ENCODE results near the gene TMEFF1. TPM values are rescaled to one million over a fixed set of nuclear protein-coding genes. Genes with fewer than 3 reads are reported as not detected.

TMEFF1 gene
- total and polyA plus RNA-seq, 2 of the 8 experiments (the other 6 are each of a cell fraction or from before 2014, with no cell fraction given), result 13.5 to 68.2 TPM

- TF ChIP-seq, protein P1, sequence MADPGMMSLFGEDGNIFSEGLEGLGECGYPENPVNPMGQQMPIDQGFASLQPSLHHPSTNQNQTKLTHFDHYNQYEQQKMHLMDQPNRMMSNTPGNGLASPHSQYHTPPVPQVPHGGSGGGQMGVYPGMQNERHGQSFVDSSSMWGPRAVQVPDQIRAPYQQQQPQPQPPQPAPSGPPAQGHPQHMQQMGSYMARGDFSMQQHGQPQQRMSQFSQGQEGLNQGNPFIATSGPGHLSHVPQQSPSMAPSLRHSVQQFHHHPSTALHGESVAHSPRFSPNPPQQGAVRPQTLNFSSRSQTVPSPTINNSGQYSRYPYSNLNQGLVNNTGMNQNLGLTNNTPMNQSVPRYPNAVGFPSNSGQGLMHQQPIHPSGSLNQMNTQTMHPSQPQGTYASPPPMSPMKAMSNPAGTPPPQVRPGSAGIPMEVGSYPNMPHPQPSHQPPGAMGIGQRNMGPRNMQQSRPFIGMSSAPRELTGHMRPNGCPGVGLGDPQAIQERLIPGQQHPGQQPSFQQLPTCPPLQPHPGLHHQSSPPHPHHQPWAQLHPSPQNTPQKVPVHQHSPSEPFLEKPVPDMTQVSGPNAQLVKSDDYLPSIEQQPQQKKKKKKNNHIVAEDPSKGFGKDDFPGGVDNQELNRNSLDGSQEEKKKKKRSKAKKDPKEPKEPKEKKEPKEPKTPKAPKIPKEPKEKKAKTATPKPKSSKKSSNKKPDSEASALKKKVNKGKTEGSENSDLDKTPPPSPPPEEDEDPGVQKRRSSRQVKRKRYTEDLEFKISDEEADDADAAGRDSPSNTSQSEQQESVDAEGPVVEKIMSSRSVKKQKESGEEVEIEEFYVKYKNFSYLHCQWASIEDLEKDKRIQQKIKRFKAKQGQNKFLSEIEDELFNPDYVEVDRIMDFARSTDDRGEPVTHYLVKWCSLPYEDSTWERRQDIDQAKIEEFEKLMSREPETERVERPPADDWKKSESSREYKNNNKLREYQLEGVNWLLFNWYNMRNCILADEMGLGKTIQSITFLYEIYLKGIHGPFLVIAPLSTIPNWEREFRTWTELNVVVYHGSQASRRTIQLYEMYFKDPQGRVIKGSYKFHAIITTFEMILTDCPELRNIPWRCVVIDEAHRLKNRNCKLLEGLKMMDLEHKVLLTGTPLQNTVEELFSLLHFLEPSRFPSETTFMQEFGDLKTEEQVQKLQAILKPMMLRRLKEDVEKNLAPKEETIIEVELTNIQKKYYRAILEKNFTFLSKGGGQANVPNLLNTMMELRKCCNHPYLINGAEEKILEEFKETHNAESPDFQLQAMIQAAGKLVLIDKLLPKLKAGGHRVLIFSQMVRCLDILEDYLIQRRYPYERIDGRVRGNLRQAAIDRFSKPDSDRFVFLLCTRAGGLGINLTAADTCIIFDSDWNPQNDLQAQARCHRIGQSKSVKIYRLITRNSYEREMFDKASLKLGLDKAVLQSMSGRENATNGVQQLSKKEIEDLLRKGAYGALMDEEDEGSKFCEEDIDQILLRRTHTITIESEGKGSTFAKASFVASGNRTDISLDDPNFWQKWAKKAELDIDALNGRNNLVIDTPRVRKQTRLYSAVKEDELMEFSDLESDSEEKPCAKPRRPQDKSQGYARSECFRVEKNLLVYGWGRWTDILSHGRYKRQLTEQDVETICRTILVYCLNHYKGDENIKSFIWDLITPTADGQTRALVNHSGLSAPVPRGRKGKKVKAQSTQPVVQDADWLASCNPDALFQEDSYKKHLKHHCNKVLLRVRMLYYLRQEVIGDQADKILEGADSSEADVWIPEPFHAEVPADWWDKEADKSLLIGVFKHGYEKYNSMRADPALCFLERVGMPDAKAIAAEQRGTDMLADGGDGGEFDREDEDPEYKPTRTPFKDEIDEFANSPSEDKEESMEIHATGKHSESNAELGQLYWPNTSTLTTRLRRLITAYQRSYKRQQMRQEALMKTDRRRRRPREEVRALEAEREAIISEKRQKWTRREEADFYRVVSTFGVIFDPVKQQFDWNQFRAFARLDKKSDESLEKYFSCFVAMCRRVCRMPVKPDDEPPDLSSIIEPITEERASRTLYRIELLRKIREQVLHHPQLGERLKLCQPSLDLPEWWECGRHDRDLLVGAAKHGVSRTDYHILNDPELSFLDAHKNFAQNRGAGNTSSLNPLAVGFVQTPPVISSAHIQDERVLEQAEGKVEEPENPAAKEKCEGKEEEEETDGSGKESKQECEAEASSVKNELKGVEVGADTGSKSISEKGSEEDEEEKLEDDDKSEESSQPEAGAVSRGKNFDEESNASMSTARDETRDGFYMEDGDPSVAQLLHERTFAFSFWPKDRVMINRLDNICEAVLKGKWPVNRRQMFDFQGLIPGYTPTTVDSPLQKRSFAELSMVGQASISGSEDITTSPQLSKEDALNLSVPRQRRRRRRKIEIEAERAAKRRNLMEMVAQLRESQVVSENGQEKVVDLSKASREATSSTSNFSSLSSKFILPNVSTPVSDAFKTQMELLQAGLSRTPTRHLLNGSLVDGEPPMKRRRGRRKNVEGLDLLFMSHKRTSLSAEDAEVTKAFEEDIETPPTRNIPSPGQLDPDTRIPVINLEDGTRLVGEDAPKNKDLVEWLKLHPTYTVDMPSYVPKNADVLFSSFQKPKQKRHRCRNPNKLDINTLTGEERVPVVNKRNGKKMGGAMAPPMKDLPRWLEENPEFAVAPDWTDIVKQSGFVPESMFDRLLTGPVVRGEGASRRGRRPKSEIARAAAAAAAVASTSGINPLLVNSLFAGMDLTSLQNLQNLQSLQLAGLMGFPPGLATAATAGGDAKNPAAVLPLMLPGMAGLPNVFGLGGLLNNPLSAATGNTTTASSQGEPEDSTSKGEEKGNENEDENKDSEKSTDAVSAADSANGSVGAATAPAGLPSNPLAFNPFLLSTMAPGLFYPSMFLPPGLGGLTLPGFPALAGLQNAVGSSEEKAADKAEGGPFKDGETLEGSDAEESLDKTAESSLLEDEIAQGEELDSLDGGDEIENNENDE (IDR thresholded peaks at IDR 0.05; ENCODE audit: insufficient replicate concordance, low read length), result no peak
Measured at GRCh38 chr9:100477241-100477640, 4.3 kb downstream of the TMEFF1 start (continued).
